Activated CD8-positive, alpha-beta T cell treated with anti-CD3 and anti-CD28 coated beads for 36 hours (primary cell): ENCODE results near the gene TFR2. TPM values are rescaled to one million over a fixed set of nuclear protein-coding genes. Genes with fewer than 3 reads are reported as not detected.

Experiments used
- ATAC-seq: fragments of 200-7000 bp; cut with Tn5 transposase; one replicate; pipeline ENCODE4 v1.10.0; 2021; ENCODE audit warnings: mild to moderate bottlenecking, moderate library complexity
- CTCF ChIA-PET: fragments of 350-600 bp; sonication (Branson Sonifier 250); formaldehyde crosslinking; loops from one replicate; lab custom pipeline; 2021; ENCODE audit warnings: antibody characterized with exemption; lab: Charles Lee
- POLR2A ChIA-PET: fragments of 350-600 bp; sonication (Branson Sonifier 250); formaldehyde crosslinking; loops from one replicate; lab custom pipeline; 2021; ENCODE audit warnings: antibody characterized with exemption; lab: Charles Lee
- DNase-seq: peaks from one replicate; pipeline ENCODE4 v3.0.0-alpha.2; 2020
- H3K27ac Mint-ChIP-seq: one replicate; pipeline ENCODE4 v1.8.0; 2021; ENCODE audit warnings: mild to moderate bottlenecking, mixed read lengths
- H3K27me3 Mint-ChIP-seq: one replicate; pipeline ENCODE4 v1.8.0; 2021; ENCODE audit warnings: mixed read lengths
- H3K36me3 Mint-ChIP-seq: one replicate; pipeline ENCODE4 v1.8.0; 2021; ENCODE audit warnings: low read depth, mixed read lengths
- H3K4me1 Mint-ChIP-seq: one replicate; pipeline ENCODE4 v1.8.0; 2021; ENCODE audit warnings: low read depth, mixed read lengths
- H3K4me3 Mint-ChIP-seq: one replicate; pipeline ENCODE4 v1.8.0; 2021; ENCODE audit warnings: mild to moderate bottlenecking, moderate library complexity, mixed read lengths
- H3K9me3 Mint-ChIP-seq: one replicate; pipeline ENCODE4 v1.8.0; 2021; ENCODE audit warnings: mixed read lengths
- intact Hi-C: fragments of 100-400 bp; cut with micrococcal nuclease; formaldehyde crosslinking; loops from one replicate; pipeline ENCODE4 v1.10.0; 2022
- total RNA-seq, 2 experiments: library from RNA; stranded (reverse); gene quantifications; one replicate each; pipeline ENCODE4 v1.2.3, GENCODE V29; 2021
- TF ChIP-seq, protein P1 (sequence below): fragments of 200-600 bp; IDR thresholded peaks from one replicate; pipeline ENCODE4 v1.8.0; 2022; ENCODE audit warnings: antibody characterized with exemption, mild to moderate bottlenecking

TFR2 gene
- total RNA-seq, 2 experiments from 2014 or later = 11.3 to 11.9 TPM

DNA sequence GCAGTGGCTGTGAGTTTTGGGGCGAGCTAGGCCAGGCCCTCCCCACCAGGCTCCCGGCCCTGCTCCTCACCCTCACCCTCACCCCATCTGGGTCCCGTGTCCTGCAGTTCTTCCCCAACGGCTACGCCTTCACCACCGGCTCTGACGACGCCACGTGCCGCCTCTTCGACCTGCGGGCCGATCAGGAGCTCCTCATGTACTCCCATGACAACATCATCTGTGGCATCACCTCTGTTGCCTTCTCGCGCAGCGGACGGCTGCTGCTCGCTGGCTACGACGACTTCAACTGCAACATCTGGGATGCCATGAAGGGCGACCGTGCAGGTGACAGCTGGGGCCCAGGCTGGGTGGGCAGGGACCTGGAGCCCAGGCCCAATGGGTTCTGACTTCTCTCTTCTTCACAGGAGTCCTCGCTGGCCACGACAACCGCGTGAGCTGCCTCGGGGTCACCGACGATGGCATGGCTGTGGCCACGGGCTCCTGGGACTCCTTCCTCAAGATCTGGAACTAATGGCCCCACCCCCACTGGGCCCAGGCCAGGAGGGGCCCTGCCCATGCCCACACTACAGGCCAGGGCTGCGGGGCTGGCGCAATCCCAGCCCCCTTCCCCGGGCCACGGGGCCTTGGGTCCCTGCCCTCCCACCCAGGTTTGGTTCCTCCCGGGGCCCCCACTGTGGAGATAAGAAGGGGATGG is 37.1 kb upstream of the TFR2 start:
- Mint-ChIP-seq H3K9me3 (no peaks in the 10 kb centered on the region), H3K36me3 (peaks cover 32% of the 10 kb centered on the region), H3K4me3 (peak overlapping the region; percentile 21), H3K27me3 (no peaks in the 10 kb centered on the region), H3K4me1 (peaks cover 32% of the 10 kb centered on the region), H3K27ac (peak overlapping the region; percentile 38)
- DNase-seq (no peak), ATAC-seq (no peak)
- TF ChIP-seq, protein P1, sequence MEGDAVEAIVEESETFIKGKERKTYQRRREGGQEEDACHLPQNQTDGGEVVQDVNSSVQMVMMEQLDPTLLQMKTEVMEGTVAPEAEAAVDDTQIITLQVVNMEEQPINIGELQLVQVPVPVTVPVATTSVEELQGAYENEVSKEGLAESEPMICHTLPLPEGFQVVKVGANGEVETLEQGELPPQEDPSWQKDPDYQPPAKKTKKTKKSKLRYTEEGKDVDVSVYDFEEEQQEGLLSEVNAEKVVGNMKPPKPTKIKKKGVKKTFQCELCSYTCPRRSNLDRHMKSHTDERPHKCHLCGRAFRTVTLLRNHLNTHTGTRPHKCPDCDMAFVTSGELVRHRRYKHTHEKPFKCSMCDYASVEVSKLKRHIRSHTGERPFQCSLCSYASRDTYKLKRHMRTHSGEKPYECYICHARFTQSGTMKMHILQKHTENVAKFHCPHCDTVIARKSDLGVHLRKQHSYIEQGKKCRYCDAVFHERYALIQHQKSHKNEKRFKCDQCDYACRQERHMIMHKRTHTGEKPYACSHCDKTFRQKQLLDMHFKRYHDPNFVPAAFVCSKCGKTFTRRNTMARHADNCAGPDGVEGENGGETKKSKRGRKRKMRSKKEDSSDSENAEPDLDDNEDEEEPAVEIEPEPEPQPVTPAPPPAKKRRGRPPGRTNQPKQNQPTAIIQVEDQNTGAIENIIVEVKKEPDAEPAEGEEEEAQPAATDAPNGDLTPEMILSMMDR = no peak
- CTCF ChIA-PET = interaction anchor here (1.0 to 10.9 kb wide), 3 partner anchors 12 to 95 kb away, joined by 3 to 105 read pairs (median 7); partner anchors contain the start of gene POP7
- intact Hi-C loops = loop anchor here (10.0 kb wide), 1 partner anchor 74 kb away; the partner anchor contains the start of gene PCOLCE
- POLR2A ChIA-PET = interaction anchor here (0.7 to 7.7 kb wide), 2 partner anchors 13 to 274 kb away, joined by 3 to 94 read pairs; partner anchors contain the start of gene GIGYF1

DNA sequence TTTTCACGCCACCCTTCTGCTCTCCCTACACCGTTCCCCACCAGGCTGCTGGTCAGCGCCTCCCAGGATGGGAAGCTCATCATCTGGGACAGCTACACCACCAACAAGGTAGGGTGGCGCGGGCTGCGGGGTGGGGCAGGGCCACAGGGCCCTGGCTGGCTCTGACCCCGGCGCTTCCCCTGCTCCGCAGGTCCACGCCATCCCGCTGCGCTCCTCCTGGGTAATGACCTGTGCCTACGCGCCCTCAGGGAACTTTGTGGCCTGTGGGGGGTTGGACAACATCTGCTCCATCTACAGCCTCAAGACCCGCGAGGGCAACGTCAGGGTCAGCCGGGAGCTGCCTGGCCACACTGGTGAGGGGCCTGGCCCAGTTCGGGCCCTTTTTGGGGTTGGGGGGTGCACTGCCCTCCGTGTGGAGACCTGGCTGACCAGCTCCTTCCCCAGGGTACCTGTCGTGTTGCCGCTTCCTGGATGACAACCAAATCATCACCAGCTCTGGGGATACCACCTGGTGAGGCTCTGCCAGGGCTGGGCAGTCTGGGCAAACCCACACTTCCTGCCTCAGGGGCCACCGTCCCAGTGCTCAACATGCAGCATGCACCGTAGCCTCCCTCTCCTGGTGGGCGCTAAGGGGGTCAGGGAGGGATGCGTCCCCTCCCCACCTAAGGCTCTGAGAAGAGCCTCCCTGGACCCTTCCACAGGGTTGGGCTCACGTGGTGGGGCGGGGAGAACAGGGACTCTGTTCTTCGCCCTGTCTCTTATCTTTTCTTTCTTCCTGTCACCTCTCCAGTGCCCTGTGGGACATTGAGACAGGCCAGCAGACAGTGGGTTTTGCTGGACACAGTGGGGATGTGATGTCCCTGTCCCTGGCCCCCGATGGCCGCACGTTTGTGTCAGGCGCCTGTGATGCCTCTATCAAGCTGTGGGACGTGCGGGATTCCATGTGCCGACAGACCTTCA is 36.2 kb upstream of the TFR2 start:
- Mint-ChIP-seq H3K9me3 (no peaks in the 10 kb centered on the region), H3K27ac (peak overlapping the region; percentile 64), H3K4me1 (peaks cover 30% of the 10 kb centered on the region), H3K27me3 (no peaks in the 10 kb centered on the region), H3K36me3 (peaks cover 29% of the 10 kb centered on the region), H3K4me3 (peak overlapping the region; percentile 26)
- ChIA-PET POLR2A (interaction anchor here (0.6 to 7.7 kb wide), 4 partner anchors 14 to 667 kb away, joined by 3 to 94 read pairs (median 4); partner anchors contain the start of gene GIGYF1), CTCF (interaction anchor here (0.6 to 10.9 kb wide), 8 partner anchors 13 to 195 kb away, joined by 3 to 105 read pairs (median 5); partner anchors contain the start of gene POP7)
- ATAC-seq (no peak), DNase-seq (no peak)
- TF ChIP-seq, protein P1 = no peak
- intact Hi-C loops = loop anchor here (10.0 kb wide), 1 partner anchor 73 kb away; the partner anchor contains the start of gene PCOLCE

DNA sequence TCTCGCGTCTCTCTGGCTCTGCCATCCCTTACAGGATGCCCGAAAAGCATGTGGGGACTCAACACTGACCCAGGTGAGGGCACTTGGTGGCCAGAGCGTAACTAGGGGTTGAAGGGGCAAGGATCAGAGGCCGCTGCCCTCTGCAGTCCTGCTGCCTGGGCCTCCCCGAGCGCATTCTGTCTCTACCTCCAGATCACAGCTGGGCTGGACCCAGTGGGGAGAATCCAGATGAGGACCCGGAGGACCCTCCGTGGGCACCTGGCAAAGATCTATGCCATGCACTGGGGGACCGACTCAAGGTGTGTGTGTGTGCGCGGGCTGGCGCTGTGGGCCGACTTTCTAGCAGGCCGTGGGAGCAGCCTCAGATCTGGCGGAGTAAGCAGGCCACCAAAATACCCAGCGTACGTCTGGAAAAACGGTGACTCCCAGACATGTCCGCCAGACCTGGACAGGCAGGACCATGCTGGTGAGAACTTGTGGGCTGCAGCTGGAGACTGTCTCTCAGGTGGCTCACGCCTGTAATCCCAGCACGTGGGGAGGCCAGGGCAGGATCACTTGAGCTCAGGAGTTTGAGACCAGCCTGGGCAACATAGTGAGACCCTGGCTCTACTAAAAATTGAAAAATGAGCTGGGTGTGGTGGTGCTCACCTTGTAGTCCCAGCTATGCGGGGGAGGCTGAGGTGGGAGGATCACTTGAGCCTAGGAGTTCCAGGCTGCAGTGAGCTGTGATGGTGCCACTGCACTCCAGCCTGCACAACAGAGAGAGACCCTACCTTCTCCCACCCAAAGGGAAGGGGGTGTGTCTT is 35.4 kb upstream of the TFR2 start:
- H3K9me3 Mint-ChIP-seq = no peaks in the 10 kb centered on the region
- peak overlapping the region; percentile 83 for H3K4me3 Mint-ChIP-seq
- intact Hi-C loops = loop anchor here (10.0 kb wide), 1 partner anchor 72 kb away; the partner anchor contains the start of gene PCOLCE
- ATAC-seq (no peak), DNase-seq (no peak)
- TF ChIP-seq, protein P1 = no peak
- H3K27ac Mint-ChIP-seq = peak overlapping the region; percentile 72
- no peaks in the 10 kb centered on the region for H3K27me3 Mint-ChIP-seq
- CTCF ChIA-PET = interaction anchor here (0.6 to 10.9 kb wide), 7 partner anchors 14 to 194 kb away, joined by 3 to 105 read pairs (median 5); partner anchors contain the start of gene POP7
- POLR2A ChIA-PET = interaction anchor here (0.6 to 7.7 kb wide), 6 partner anchors 15 to 666 kb away, joined by 3 to 94 read pairs (median 4); partner anchors contain the start of gene GIGYF1
- H3K4me1 Mint-ChIP-seq = peaks cover 23% of the 10 kb centered on the region
- H3K36me3 Mint-ChIP-seq = peaks cover 29% of the 10 kb centered on the region

DNA sequence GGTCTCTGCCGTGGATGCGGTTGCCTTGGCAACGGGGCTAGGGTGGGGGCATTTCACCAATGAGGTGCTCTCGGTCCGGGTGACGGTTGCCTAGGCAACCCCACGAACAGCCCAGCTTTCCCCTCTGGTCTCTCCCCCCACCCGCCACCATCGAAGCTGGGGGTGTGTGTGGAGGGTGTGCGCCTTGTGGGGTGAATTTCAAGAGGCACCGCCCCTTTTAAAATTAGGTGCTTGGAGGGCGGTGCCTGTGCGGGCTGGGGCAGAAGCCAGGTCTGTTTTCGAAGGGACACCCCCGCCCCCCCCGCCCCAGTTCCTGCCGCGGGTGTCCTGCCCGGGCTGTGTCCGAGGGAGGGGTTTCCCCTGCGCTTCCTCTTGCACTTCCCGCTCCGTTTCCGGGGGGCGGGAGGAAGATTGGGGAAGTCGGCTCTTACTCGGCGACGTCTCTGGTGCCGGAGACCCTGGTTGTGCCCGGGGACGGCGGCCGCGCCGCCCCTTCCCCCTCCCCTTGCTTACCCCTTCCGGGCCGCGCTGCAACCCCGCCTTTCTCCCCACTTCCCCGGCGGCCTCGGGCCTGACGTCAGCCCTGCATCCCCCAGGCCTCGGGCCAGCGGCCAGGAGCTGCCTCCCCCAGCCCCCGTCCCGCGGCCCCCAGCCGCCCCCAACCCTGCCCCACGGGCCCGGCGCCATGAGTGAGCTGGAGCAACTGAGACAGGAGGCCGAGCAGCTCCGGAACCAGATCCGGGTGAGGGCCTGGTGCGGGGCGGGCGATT is 34.4 kb upstream of the TFR2 start:
- peak; percentile 56 for ATAC-seq

More for the DNA sequence above, 34.4 kb upstream of the TFR2 start:
- ChIA-PET POLR2A (interaction anchor here (0.7 to 7.7 kb wide), 7 partner anchors 9 to 92 kb away, joined by 3 to 94 read pairs (median 4); partner anchors contain the start of gene GIGYF1), CTCF (interaction anchor here (0.7 to 10.9 kb wide), 7 partner anchors 15 to 193 kb away, joined by 3 to 105 read pairs (median 5); partner anchors contain the start of gene POP7)
- Mint-ChIP-seq H3K36me3 (peaks cover 28% of the 10 kb centered on the region), H3K4me3 (peak overlapping the region; percentile 83), H3K27me3 (no peaks in the 10 kb centered on the region), H3K27ac (peak overlapping the region; percentile 82), H3K4me1 (peaks cover 20% of the 10 kb centered on the region), H3K9me3 (no peaks in the 10 kb centered on the region)
- DNase-seq = peak; percentile 90
- intact Hi-C loops = loop anchor here (10.0 kb wide), 1 partner anchor 71 kb away; the partner anchor contains the start of gene PCOLCE
- TF ChIP-seq, protein P1 = no peak
